Activated gamma-delta T cell treated with anti-CD3 and anti-CD28 coated beads, Interleukin-2, amount 50 U/mL, for 16 hours (primary cell): ENCODE results near the gene CCDC174.
A peak's percentile ranks its signal among the peaks of the same experiment; 100 is the strongest.

ENCODE experiments used
- DNase-seq: peaks from one replicate; pipeline ENCODE4 v3.0.0-alpha.2; 2020; ENCODE audit warnings: low read depth

Gene CCDC174

DNA sequence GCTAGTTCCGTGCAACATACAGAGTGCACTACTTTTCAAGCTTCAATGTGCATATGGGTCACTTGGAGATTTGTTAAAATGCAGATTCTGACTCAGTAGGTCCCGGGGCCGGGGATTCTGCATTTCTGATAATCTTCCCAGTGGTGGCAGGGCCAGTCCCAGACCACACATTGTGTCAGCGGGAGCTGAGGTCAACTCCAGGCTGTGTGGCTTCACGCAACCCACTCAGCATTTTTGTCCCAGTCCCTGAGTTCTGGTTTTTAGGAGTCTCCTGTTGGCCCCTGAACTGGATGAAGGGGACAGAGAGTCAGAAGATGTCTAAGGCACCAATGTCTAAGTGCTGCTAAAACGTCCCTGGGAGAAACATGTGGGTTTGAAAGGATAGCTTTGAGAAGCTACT, 26.1 kb upstream of the CCDC174 start:
- no peak for DNase-seq

DNA sequence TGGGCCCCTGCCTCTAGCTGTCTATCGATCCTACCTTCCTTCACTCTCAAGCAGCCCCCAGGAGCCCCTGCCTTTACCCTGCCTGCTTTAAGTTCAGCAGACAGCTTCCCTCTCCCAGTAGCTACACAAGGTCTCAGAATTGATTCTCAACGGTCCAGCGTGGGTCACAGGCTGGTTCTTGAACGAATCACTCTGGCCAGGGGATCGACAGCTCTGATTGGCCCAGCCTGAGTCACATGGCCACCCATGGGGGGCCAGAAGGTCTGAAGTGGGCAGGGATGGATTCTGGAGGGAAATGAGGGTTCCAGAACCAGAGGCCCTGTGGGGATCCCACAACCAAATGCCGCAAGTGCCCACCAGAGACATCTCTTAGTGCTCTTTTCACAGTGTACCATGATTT, 23.7 kb upstream of the CCDC174 start:
- no peak for DNase-seq

DNA sequence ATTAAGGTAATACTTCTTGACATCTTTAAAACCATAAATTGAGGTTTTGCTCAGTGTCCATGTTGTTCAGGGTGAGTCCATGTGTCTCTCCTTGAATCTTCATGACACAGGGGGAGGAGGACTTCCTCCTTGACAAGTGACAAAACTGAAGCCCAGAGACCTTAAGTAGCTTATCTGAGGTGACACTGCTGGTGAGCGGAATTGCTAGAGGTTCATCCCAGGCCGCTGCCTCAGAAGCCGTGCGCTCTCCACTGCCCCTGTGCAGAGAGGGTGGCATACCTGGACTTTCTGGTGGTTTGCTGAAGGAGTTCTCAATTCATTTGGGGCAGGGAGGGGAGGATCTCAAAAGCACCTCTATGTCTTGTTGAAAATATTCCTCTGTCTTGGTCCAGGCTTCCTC, 23.2 kb upstream of the CCDC174 start:
- no peak for DNase-seq

DNA sequence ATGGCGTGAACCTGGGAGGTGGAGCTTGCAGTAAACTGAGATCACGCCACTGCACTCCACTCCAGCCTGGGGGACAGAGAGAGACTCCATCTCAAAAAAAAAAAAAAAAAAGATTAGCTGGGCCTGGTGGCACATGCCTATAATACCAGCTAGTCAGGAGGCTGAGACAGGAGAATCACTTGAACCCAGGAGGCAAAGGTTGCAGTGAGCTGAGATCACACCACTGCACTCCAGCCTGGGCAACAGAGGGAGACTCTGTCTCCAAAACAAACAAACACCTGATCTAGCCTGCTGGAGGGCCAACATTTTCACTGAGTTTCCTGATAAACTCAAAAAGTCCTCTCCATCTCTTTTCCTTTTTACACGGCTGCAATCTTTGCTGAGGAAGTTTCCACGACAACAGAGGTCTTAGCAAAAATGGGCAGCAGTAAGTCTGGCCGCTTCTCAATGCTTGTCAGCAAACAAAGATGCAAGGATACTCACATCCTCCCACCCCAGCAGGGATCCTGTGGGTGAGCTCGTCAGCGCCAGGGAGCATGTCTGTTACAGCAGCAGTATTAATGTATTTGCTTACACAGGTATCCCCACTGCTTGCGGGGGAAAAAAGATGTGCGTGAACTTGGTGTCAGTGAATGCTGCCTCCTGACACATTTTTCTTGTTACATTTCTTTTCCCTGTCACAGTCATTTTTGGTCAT, 21.0 kb upstream of the CCDC174 start:
- no peak for DNase-seq

DNA sequence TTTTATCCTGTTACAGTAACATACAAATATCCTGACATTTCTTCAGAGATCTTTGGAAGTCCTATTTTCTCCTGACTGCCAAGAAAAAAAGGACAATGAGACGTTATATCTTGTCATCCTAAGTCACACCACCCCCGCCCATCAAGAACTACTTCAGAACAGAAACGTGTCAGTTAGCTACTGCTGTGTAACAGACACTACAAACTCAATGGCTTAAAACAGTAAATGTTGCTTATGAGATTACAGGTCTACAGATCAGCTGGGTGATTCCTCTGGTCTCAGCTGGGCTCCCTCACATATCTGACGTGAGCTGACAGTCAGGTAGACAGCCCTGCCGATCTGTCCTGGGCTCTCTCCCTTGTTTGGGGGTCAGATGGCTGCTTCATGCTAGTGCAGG, 20.5 kb upstream of the CCDC174 start:
- no peak for DNase-seq

DNA sequence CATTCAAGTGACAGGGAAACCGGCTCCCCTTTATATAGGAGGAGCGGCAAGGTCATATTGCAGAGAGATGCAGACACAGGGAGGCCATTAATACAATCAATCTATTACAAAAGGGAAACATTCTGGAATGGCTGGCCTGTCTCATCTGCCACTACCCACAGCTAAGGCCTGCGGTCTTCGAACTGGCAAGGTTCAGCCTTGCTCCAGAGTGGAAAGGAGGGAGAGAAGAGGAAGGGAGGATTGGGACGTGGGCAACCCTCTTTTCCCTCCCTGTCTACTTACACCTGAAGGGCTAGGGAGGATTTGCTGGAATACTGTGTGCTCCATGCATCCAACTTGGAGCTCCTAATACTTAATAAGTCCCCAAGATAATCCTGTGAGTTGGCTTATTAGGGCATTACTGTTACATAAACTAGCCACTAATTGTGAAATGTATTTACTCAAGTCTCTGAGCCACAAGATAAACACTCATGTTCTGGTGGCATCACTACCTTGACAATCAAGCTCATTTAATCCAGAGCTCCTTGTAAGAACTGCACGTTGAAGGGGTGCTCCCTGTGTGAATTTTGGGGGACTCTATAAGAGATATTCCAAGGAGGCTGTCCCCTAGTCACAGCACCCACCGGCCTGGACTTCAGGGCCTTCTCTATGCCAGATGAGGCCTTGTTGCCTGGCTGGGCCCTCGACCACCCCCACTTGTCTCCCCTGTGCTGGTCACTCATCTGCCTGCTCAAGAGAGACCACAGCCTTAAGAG, 19.7 kb upstream of the CCDC174 start:
- no peak for DNase-seq

DNA sequence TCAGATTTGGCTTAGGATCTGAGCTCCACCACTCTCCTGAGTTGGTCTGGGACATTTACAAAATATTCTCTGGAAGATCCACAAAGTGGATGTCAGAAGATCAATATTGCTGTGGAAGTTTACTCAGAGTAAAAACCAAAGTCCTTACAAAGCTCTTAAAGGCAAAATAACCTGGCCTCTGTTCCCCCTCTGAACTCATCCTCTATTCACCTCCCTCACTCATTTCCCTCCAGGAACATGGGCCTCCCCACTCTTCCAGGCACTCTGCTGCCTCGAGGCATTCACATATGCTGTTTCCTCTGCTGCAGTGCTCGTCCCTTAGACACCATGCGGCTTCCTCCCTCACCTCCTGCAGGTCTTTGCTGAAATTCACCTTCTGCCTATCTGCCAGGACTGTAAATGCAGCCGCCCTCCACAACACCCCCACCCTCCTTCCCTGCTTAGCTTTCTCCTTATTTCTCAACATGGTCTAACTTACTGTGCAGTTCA, 19.1 kb upstream of the CCDC174 start:
- DNase-seq = no peak

DNA sequence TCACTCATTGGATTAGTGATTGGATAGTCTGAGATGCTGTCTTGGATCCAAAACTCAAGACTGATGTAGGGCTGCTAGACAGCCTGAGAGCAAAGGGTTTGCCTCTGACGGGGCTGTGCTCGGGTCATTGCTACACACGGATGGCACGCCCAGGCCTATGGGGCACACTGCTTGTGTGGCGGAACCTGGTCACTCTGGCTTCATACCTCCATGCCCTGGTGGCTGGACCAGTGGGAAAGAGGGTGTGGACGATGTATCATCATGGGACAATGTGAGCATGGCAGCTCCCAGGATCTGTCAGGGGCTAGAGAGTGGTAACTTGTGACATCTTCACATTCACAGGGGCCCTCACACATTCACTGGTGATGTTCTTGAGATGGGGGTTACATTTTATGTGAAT, 18.1 kb upstream of the CCDC174 start:
- DNase-seq = no peak

DNA sequence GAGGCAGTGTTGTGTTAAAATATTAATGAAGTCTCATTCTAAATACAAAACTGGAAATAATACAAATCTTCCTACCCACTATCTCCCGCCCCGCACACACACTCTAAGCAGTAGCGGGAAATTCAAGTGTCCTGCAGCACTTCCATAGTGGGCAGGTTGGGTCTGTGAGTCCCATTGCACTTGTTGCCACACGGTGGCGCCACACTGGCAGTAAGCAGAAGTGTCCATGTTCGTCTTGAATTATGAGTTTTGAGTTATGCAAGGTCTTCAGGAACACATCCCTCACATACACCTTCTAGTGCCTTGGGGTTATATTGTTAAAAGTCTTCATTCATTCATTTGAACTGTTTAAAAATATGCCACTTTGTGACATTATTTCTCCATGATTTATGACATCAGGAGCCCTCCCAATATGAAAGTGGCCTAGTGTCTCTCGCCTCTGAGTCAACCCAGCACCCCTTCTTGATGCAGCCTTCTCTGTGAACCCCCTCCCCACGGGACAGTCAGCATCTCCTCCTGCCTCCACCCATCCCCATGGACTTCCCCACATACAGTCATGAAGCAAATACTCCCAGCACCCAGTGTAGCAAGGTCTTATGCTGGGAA, 17.6 kb upstream of the CCDC174 start:
- peak; percentile 29 for DNase-seq

DNA sequence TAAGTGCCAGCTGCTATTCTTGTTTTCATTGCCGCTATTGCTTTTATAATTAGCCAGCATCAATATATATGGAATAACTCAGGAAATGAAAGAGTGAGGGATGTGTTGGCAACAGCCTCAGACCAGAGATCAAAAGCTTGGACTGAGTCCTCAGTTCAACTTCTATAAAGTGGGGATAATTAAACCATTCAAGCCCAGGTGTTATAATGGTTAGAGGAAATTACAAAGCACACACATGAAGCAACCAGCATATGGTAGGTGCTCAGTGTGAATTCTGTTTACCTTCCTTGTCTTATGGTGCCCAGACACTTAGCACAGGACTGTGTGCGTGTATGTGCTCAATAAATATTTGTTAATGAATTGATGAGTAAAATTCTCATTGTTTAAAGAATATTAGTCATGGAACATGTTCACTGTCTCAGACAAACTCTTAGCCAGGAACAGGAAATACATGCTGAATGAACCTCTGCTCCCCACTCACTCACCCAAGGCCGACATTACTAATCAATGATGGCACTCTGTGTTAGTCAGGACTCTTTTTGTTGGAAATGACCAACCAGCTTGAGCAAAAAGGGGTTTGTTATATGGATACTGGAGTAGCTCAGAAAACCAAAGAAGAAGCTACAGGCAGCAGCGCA, 16.7 kb upstream of the CCDC174 start:
- DNase-seq = no peak

DNA sequence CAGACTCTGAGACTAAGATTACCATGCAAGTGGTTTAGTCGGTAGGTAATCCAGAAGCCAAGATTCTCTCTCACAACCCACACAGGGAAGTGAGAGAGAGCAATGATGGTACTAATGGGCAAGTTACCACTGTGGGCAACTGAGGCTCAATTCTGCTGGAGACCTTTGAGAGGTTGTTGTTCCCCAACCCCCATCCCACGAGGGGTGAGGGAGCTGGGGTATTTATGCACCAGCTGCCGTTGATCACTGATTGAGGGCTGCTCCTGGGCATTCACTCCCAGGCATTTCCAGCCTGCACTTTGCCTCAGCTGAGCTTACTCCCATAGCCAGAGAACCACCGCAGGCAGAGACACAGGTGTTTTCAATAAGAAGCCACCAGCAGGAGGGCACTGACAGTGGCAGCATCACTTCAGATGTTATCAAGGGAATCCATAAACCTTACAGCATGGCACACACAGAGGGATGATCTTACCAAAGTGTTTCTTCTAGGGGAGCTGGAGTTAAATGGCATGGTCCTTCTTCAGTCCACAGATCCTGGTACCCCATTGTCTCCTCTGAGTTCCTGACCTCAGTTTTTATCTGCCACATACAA, 15.0 kb upstream of the CCDC174 start:
- no peak for DNase-seq

DNA sequence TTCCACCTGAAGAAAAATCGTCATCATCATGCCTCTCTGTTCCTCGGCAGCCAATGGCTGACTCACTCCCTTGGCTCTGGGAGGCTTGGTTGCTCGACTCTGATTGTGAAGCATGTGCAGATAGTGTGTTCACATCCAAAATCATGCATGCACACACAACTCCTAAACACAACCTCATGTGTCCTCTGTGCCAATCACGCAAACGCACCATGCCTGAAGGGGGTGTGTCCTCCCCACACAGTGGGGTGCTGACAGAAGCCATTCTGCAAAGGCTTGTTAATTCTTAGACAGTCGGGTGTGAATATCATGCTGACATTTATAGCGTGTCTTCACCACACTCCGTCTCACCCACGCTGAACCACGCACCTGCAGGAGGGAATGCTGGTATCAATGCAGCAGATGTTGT, 11.4 kb upstream of the CCDC174 start:
- DNase-seq = no peak

DNA sequence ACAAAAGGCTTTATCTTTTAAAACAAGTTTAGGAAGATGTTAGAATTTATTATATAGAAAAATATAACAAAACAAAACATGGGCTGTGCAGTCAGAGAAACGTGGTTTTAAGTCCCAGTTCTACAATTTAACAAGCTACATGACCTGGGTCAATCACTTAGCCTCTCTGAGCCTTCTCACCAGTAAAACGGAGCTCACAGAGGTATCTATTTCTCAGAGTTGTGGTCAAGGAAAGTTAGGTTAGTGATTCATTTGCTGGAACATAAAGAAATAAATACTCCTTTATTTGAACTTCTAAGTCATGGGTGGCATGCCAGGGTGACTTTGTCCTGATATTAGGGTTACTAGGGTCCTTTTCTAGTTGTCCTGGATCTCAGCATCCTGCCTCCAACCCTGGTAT, 10.8 kb upstream of the CCDC174 start:
- DNase-seq = no peak

DNA sequence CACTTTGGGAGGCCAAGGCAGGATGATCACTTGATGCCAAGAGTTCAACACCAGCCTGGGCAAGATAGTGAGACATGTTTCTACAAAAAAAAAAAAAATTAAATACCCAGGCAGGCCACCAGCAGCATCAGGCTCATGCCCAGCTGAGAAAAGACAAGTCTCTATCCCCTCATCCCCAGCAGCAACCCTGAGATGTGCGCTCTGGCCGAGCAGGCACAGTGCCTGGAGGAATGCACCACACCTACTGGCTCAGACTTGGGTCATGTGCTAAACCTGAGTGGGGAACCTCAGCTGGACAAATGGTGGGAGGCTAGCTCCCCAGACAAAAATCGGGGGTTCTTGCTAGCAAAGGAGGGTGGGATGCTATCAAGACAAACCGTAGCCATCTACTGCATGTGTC, 10.2 kb upstream of the CCDC174 start:
- DNase-seq = no peak

DNA sequence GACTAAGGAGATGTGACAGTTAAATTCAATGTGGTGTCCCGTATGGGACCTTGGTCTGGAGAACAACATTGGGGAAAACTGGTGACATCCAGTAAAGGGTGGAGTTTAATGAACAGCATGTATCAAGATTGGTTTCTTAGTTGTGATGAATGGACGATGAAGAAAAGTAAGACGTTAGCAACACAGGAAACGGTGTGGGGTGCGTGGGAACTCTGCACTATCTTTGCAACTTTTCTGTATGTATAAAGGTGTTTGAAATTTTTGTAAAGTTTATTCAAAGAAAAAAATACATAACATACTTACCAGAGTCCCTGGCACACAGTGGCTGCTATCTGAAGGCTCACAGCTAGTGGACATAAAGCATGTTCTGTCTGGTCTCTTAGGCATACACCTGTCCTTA, 6.1 kb upstream of the CCDC174 start:
- DNase-seq = no peak

DNA sequence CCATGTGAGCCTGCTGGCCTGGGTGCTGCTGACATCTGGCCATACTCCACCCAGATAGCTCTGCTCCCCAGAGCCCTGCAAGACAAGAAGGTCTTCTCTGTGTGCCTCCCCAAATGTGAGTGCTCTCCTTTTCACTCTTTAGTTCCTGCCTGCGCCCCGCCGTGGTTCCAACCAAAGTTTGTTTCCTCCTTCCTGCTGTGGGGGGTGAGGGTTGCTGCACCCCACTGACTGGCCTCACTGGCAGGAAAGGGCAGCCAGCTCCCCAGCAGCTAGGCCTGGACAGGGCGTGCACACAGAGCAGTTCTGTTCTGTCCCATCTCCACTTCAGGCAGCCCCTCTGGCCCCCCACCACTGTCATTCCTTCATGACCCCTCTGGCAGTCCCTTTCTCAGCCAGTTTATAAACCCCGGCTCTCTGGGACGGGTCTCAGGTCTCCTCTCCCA, 5.4 kb upstream of the CCDC174 start:
- DNase-seq = no peak

DNA sequence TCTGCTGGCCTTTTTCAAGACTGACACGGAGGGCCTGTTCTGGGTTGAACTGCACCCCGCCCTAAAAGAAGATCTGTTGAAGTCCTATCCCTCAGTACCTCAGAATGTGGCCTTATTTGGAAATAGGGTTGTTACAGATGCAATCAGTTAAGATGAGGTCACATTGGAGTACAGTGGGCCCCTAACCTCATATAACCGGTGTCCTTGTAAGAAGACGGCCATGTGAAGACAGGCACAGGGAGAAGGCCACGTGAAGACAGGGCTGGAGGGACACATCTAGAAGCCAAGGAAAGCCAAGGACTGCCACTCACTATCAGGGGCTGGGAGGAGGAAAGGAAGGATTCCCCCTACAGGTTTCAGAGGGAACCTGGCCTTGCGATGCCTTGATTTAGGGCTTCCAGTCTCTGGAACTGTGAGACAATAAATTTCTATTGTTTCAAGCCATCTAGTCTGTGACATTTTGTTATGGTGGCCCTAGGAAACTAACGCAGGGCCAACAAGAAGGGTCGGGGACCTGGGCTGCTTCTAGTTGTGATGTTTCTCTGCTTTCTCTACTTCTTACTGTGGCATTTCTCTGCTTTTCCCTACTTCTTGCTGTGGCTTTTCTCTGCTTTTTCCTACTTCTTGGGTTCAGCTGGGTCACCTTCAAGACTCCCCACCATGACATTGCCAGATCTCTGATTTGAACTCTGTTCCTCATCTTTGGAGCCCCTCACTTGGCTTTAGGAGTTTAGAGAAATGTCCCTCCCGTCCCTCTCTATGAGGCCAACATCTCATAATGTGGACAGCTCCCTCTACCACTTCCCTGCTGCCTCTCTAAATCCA, 4.8 kb upstream of the CCDC174 start:
- DNase-seq = no peak

DNA sequence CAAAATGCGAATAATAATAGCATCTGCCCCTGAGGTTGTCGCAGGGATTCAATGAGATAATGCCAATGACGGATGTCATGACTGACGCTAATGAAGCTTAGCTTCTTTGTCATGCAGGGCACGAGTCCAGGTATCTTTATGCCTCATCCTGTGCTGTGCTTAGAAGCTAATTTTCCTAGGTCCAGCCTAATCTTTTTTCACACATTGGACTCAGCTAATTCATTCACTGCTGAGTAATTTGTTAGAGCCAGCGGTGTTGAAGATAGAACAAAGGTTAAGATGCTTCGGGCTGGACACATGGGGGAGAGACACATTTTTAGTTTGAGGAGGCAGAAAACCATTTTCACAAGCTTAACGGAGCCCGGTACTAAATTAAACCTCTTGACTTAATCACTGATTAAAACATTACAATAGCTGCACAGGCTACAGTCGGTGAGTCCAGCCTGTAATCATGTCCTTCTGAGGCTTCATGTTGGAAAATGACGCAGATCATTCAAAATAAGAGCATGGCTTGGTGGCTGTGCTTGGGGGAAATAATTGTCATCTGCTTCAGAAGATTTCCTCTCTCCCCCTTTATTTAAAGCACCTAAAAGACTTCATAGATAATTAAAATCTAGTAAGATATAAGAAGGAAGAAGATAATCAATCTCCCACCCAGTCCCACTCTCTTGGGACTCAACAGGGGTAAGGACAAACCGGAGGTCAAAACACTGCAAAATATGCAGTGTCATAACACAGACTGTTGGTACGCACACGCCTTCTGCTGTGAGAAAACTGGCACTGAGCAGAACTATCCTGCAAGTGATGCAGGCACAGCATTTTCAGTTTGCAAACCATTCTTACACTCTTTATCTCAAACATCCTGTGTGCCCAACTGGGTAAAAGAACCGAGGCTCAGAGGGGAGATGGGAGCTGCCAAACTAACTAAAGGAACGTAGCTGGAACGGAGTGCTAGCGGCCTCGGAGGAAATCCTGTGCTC, 3.3 kb upstream of the CCDC174 start:
- no peak for DNase-seq

DNA sequence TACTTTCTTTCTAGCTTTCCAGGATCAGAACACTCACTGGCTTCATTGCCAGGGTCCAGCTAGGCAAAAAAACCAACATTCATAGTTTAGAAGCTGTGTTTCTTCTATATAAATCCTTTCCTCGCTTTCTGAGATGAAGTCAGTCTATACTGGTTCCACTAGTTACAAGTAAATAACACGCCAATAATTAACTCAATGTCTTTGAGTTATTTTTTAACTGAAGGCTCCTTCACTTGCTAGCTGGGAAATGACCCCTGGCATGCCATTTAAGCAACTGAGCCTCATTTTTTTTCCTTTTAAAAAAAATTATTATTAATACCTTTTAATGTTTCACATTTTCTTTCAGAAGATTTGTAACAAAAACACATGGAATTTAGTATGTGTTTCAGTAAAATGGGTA, 2.1 kb upstream of the CCDC174 start:
- no peak for DNase-seq

DNA sequence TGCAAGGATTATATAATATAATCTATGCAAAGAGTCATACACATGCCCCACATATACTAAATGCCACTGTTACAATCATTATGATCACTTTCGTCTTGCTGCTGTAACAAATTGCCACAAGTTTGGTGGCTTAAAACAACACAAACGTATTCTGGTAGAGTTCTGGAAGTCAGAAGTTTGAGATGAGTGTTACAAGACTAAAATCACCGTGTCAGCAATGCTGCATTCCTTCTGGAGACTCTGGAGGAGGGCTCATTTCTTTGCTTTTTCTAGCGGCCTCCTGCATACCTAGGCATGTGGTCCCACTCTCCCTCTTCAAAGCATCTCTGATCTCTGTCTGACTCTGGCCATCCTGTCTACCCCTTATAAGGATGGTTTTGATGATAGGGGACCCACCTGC, 1.4 kb upstream of the CCDC174 start:
- DNase-seq = no peak
